HG03064 (cell line): Measurements from ENCODE around the gene CENPP.
"Not testable (repeated sequence)": the region's sequence is repeated elsewhere in the genome, so short reads cannot be mapped to it uniquely, and the experiment has no call there.

Source experiments
- ATAC-seq: cut with Tn5 transposase; IDR thresholded peaks from one replicate; pipeline ENCODE4 v1.9.1; 2021; ENCODE audit warnings: low read depth; ENCODE audit not compliant: unreplicated experiment

The CENPP gene

GRCh38 chr9:92571871-92572270 lies 246.1 kb downstream of the CENPP start:
- ATAC-seq, result not testable (repeated sequence)

GRCh38 chr9:92573612-92574011 lies 247.9 kb downstream of the CENPP start:
- not testable (repeated sequence) for ATAC-seq

- ATAC-seq, result no peak
Observed at GRCh38 chr9:92576175-92576574, 250.4 kb downstream of the CENPP start.

GRCh38 chr9:92589923-92590322 lies 264.2 kb downstream of the CENPP start:
- no peak for ATAC-seq

GRCh38 chr9:92590377-92590776 lies 264.6 kb downstream of the CENPP start:
- ATAC-seq, result no peak

GRCh38 chr9:92592537-92592936 lies 266.8 kb downstream of the CENPP start:
- ATAC-seq, result no peak

GRCh38 chr9:92592946-92593861 lies 267.5 kb downstream of the CENPP start:
- ATAC-seq, result no peak

GRCh38 chr9:92595075-92595474 lies 269.3 kb downstream of the CENPP start:
- ATAC-seq, result not testable (repeated sequence)

- no peak for ATAC-seq
Observed at GRCh38 chr9:92595930-92596329, 270.2 kb downstream of the CENPP start.

- ATAC-seq, result no peak
Observed at GRCh38 chr9:92598382-92598781, 272.6 kb downstream of the CENPP start.

GRCh38 chr9:92599938-92600461 lies 274.2 kb downstream of the CENPP start:
- no peak for ATAC-seq

- ATAC-seq, result no peak
Observed at GRCh38 chr9:92600462-92601261, 274.9 kb downstream of the CENPP start.

GRCh38 chr9:92601451-92601850 lies 275.7 kb downstream of the CENPP start:
- ATAC-seq, result no peak

- ATAC-seq, result no peak
Observed at GRCh38 chr9:92602413-92602812, 276.7 kb downstream of the CENPP start.

GRCh38 chr9:92603100-92603499 lies 277.3 kb downstream of the CENPP start:
- ATAC-seq, result no peak

- ATAC-seq, result no peak
Observed at GRCh38 chr9:92603990-92604389, 278.2 kb downstream of the CENPP start.

- ATAC-seq, result no peak
Observed at GRCh38 chr9:92605224-92605623, 279.5 kb downstream of the CENPP start.

GRCh38 chr9:92607088-92607487 lies 281.3 kb downstream of the CENPP start:
- no peak for ATAC-seq

- no peak for ATAC-seq
Observed at GRCh38 chr9:92607773-92608172, 282.0 kb downstream of the CENPP start.

- no peak for ATAC-seq
Observed at GRCh38 chr9:92608241-92608908, 282.6 kb downstream of the CENPP start.
